Measurements from ENCODE around the gene MICOS13. TPM values are rescaled to one million over a fixed set of nuclear protein-coding genes. Genes with fewer than 3 reads are reported as not detected.

Gene MICOS13
- total RNA-seq, 1 experiment from 2014 or later, result 32.5 TPM

DNA sequence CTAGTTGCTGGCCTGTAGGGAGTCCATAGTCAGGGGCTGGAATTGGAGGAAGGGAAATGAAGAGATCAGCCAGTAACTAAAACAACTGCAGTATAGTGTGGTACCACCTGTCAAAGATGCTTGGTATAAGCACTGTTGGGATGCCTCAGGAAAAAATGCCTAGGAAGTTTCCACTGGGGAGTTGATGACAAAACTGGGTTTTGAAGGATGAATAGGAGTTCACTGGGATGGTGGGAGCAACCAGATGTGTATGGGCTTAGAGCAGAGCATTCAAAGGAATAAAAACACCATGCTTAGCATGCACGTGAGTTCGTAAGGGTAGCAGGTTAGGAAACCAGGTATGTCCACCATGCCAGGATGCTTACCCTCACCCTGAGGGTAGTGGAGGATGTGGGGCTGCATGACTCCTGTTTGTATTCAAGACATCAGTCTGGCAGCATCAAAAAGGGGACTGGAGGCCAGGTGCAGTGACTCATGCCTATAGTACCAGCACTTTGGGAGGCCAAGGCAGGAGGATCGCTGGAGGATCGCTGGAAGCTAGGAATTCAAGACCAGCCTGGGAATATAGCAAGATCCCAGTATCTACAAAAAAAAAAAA, 47.2 kb upstream of the MICOS13 start:
- H3K9me3 Mint-ChIP-seq, result peaks cover 6% of the 10 kb centered on the region; the same call in 1 of the 2 replicates
- no peak overlapping the region for H3K27ac Mint-ChIP-seq
- POLR2A ChIA-PET, result no interaction called here
- H3K4me1 Mint-ChIP-seq, result no peaks in the 10 kb centered on the region
- DNase-seq (ENCODE audit: low spot score), result no peak
- CTCF ChIA-PET, result interaction anchor here (1.0 kb wide), 1 partner anchor 76 kb away, joined by 4 read pairs; no protein-coding TSS in a partner anchor
- H3K4me3 Mint-ChIP-seq, result no peak overlapping the region
- ATAC-seq, result no peak
- TF ChIP-seq GABPB1 (CRISPR knock-in tag; IDR thresholded peaks at IDR 0.05), result no peak
- no peak for TF ChIP-seq ZNF532 (CRISPR knock-in tag; IDR thresholded peaks at IDR 0.05; ENCODE audit: borderline replicate concordance)
- TF ChIP-seq, protein P1, sequence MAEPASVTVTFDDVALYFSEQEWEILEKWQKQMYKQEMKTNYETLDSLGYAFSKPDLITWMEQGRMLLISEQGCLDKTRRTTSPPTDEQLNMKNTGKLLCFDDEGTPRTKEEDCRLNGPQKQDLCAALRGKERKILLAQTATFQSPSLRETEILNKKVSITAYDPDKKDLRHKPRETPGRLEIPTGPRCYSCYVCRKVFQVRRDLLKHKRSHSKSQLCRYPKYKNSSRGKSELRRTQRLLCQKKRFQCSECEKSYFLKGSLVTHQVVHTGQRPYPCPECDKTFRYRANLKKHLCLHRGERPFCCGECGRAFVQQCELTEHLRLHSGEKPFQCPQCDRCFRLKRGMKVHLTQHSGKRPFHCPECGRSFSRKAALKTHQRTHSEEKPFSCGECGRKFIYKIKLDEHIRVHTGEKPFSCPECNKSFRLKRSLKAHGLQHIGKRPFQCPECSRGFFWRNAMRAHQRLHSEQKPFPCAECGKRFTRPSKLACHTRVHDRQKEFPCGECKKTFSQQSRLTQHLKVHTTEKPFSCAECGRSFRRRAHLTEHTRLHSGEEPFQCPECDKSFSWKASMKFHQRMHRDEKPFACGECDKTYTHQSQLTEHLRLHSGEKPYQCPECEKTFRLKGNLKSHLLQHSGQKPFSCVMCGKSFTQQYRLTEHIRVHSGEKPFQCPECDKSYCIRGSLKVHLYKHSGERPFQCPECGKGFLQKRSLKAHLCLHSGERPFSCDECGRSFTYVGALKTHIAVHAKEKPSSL (CRISPR knock-in tag; conservative IDR thresholded peaks at IDR 0.05), result no peak
- TF ChIP-seq ZNF416 (CRISPR knock-in tag; IDR thresholded peaks at IDR 0.05), result no peak
- no peak for TF ChIP-seq AR (CRISPR knock-in tag; IDR thresholded peaks at IDR 0.05)
- no peak for TF ChIP-seq ZNF317 (CRISPR knock-in tag; IDR thresholded peaks at IDR 0.05; ENCODE audit: borderline replicate concordance, low read depth)
- TF ChIP-seq NFYB (CRISPR knock-in tag; conservative IDR thresholded peaks at IDR 0.05; ENCODE audit: low read depth), result no peak
- TF ChIP-seq JUN (CRISPR knock-in tag; IDR thresholded peaks at IDR 0.05), result no peak
- no peak for TF ChIP-seq ZBTB21 (CRISPR knock-in tag; IDR thresholded peaks at IDR 0.05; ENCODE audit: borderline replicate concordance)
- no peak for TF ChIP-seq ZMAT4 (CRISPR knock-in tag; IDR thresholded peaks at IDR 0.05)
- TF ChIP-seq PREB (CRISPR knock-in tag; IDR thresholded peaks at IDR 0.05; ENCODE audit: borderline replicate concordance), result no peak
- TF ChIP-seq, protein P2, sequence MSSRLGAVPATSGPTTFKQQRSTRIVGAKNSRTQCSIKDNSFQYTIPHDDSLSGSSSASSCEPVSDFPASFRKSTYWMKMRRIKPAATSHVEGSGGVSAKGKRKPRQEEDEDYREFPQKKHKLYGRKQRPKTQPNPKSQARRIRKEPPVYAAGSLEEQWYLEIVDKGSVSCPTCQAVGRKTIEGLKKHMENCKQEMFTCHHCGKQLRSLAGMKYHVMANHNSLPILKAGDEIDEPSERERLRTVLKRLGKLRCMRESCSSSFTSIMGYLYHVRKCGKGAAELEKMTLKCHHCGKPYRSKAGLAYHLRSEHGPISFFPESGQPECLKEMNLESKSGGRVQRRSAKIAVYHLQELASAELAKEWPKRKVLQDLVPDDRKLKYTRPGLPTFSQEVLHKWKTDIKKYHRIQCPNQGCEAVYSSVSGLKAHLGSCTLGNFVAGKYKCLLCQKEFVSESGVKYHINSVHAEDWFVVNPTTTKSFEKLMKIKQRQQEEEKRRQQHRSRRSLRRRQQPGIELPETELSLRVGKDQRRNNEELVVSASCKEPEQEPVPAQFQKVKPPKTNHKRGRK (CRISPR knock-in tag; IDR thresholded peaks at IDR 0.05; ENCODE audit: borderline replicate concordance), result no peak
- TF ChIP-seq PRRX2 (CRISPR knock-in tag; IDR thresholded peaks at IDR 0.05), result no peak
- no peak for TF ChIP-seq ETV6 (CRISPR knock-in tag; IDR thresholded peaks at IDR 0.05)
- TF ChIP-seq ZNF138 (CRISPR knock-in tag; conservative IDR thresholded peaks at IDR 0.05), result no peak
- TF ChIP-seq JAZF1 (CRISPR knock-in tag; IDR thresholded peaks at IDR 0.05), result no peak
- TF ChIP-seq ZNF121 (CRISPR knock-in tag; IDR thresholded peaks at IDR 0.05), result no peak
- no peak for TF ChIP-seq USF2 (CRISPR knock-in tag; IDR thresholded peaks at IDR 0.05)
- TF ChIP-seq FOXJ3 (CRISPR knock-in tag; IDR thresholded peaks at IDR 0.05; ENCODE audit: borderline replicate concordance), result no peak
- no peak for TF ChIP-seq E2F5 (CRISPR knock-in tag; IDR thresholded peaks at IDR 0.05)
- H3K27me3 Mint-ChIP-seq (ENCODE audit: low read depth), result peaks cover 10% of the 10 kb centered on the region
- H3K36me3 Mint-ChIP-seq, result no peaks in the 10 kb centered on the region
